Psoas muscle (tissue), 8 donors: ENCODE results near the gene METRN. TPM values are rescaled to one million over a fixed set of nuclear protein-coding genes. Genes with fewer than 3 reads are reported as not detected.

Experiments used
- ATAC-seq, 4 donors: fragments of 200-7000 bp; cut with Tn5 transposase; one replicate each; pipeline ENCODE4 v1.9.1; 2020; ENCODE audit warnings: moderate library complexity in 3 of 4, mild to moderate bottlenecking in 2 of 4
- DNase-seq, 2 donors: peaks; one replicate each; pipeline ENCODE4 v3.0.0-alpha.2; 2020
- H3K27ac ChIP-seq: fragments of 200-600 bp; one replicate; pipeline ENCODE4 v1.8.0; 2022
- H3K27me3 ChIP-seq, 3 donors: fragments of 200-600 bp in 1 of 3; one replicate each; pipeline versions ENCODE4 v1.6.1 to v1.8.0; 2013 to 2022; ENCODE audit warnings: low read length in 2 of 3, mild to moderate bottlenecking in 2 of 3, moderate library complexity in 1 of 3; ENCODE audit not compliant: insufficient read depth in 3 of 3
- H3K36me3 ChIP-seq, 2 donors: fragments of 200-600 bp in 1 of 2; one replicate each; pipeline versions ENCODE4 v1.6.1 to v1.8.0; 2013 to 2022; ENCODE audit warnings: low read depth in 1 of 2, mild to moderate bottlenecking in 1 of 2, moderate library complexity in 1 of 2; ENCODE audit not compliant: insufficient read depth in 1 of 2
- H3K4me1 ChIP-seq: fragments of 200-600 bp; one replicate; pipeline ENCODE4 v1.8.0; 2022
- H3K4me3 ChIP-seq: fragments of 200-600 bp; one replicate; pipeline ENCODE4 v1.8.0; 2022; ENCODE audit warnings: mild to moderate bottlenecking
- H3K9me3 ChIP-seq: fragments of 200-600 bp; one replicate; pipeline ENCODE4 v1.8.0; 2022
- CTCF ChIP-seq: fragments of 200-600 bp; IDR thresholded peaks from one replicate; pipeline ENCODE4 v1.8.0; 2022; ENCODE audit warnings: antibody characterized with exemption
- WGBS, 3 donors: extraction: QIAGEN DNeasy Blood & Tissue Kit; methylation state at CpG; one replicate each; pipeline versions ENCODE4 v1.1.6 to v1.1.7; 2013; 5-methylcytosine and 5-hydroxymethylcytosine counted together
- intact Hi-C, 2 donors: fragments of 100-400 bp; cut with DNase I; formaldehyde crosslinking; loops; one replicate each; pipeline versions ENCODE4 v1.11.0 to v1.14.2; 2022
- polyA plus RNA-seq, 3 donors: library from polyadenylated mRNA; stranded (reverse); fragments of 200-250 nt; gene quantifications; one replicate each; pipeline ENCODE4 v1.2.3, GENCODE V29; 2013
- total RNA-seq, 4 donors: library from RNA; stranded (reverse); fragmentation: NEBNext Ultra II Directional in 2 of 4; extraction: Animal tissue kit (Norgen Biotek cat#: 25700) in 2 of 4; gene quantifications; one replicate each; pipeline versions ENCODE4 v1.2.1 to v1.2.4, GENCODE V29; 2021 to 2023
- donor health status: healthy with polysubstance abuse.
- donor health status: DM: no; HTN: no; CAD: no; lungs with moderate emphysema.
- donor health status: Bipolar disorder and iron deficiency.
- donor health status: healthy.
- donor health status: DM: yes; HTN: yes; CAD: no.
- donor health status: DM: no; HTN: no; CAD: no.
- donor health status: DM: no; HTN: no; CAD: no.
- donor health status: DM: yes; HTN: yes; CAD: no.

Gene METRN
- total and polyA plus RNA-seq, 7 donors, result 17.9 to 28.0 (median 22.8) TPM

GRCh38 chr16:668519-669171 lies 46.3 kb upstream of the METRN start:
- peak in 2 of 4 donors; percentile 1 to 15 for ATAC-seq

DNA sequence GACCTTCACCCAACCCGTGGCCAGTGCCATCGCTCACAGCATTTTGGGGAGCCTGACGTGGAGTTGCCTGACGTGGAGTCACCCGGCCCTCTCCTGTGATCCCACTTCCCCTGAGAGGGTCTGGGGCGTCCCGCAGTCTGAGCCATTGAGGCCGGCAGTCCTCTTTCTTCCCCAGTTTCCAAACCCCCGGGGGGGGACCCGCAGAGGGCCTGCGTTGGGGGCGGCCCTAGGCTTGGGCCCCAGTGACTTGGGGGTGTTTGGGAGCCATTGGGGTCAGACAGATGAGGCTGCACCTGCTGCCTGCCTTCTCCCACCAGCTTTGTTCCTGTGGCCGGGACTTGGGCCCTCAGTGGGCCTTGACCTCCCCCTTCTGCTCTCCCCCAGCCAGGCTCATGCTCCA lies 45.3 kb upstream of the METRN start:
- H3K4me1 ChIP-seq, result peaks cover 14% of the 10 kb centered on the region
- no peak for TF ChIP-seq CTCF
- no peaks in the 10 kb centered on the region for H3K9me3 ChIP-seq
- ATAC-seq, result no peak
- WGBS, 3 donors, result 86 to 93% (median 90%) methylated on average over 13 of the region's 13 CpGs
- DNase-seq, result no peak
- no peaks in the 10 kb centered on the region for H3K27me3 ChIP-seq
- peaks cover 4 to 46% of the 10 kb centered on the region in 2 donors for H3K36me3 ChIP-seq
- no peak overlapping the region for H3K4me3 ChIP-seq
- intact Hi-C loops, result no loop called here
- no peak overlapping the region for H3K27ac ChIP-seq

More at GRCh38 chr16:668519-669171, 46.3 kb upstream of the METRN start:
- DNase-seq, result no peak
- Histone ChIP-seq H3K4me1 (peaks cover 14% of the 10 kb centered on the region), H3K27me3 (no peaks in the 10 kb centered on the region), H3K9me3 (no peaks in the 10 kb centered on the region), H3K4me3 (peak overlapping the region; percentile 98), H3K27ac (peak overlapping the region; percentile 89), H3K36me3 (peaks cover 4 to 45% of the 10 kb centered on the region in 2 donors)
- no peak for TF ChIP-seq CTCF
- intact Hi-C loops, result no loop called here
- 4 to 6% (median 6%) methylated on average over 45 to 50 of the region's 50 CpGs for WGBS, 3 donors

DNA sequence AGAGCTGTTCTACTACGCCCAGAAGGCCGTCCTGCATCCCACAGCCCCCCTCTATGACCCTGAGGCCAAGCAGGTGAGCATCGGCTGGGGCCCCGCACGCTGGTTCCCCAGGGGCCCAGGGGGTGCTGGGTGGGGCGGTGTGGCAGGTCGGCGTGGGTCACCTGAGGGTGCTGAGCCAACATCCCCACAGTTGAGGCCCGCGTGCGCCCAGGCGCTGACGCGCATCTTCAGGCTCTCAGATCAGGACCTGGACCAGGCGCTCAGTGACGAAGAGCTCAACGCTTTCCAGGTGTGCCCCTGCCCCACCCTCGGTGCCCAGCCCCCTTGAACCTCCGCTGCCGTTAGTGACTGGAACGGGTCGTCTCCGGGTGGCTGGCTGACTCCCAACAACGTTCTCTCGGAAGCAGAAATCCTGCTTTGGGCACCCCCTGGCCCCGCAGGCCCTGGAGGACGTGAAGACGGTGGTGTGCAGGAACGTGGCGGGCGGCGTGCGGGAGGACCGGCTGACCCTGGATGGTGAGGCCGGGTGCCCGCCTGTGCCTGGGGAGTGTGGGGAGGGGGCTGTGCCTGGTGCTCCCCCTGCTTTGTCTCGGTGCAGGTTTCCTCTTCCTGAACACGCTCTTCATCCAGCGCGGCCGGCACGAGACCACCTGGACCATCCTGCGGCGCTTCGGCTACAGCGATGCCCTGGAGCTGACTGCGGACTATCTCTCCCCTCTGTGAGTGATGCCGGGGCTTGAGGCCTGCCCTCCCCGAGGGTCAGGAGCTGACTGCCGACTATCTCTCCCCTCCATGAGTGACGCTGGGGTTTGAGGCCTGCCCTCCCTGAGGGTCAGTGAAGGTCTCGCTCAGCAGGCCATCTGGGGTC lies 44.2 kb upstream of the METRN start:
- no peaks in the 10 kb centered on the region for H3K9me3 ChIP-seq
- TF ChIP-seq CTCF, result no peak
- peaks cover 21% of the 10 kb centered on the region for H3K4me1 ChIP-seq
- intact Hi-C loops, result no loop called here
- no peak overlapping the region for H3K4me3 ChIP-seq
- WGBS, 3 donors, result 88 to 89% (median 89%) methylated on average over 52 of the region's 52 CpGs
- DNase-seq, result no peak
- peaks cover 4 to 46% of the 10 kb centered on the region in 2 donors for H3K36me3 ChIP-seq
- H3K27ac ChIP-seq, result no peak overlapping the region
- no peak for ATAC-seq
- H3K27me3 ChIP-seq, result no peaks in the 10 kb centered on the region

- no peaks in the 10 kb centered on the region for H3K9me3 ChIP-seq
- H3K27ac ChIP-seq, result no peak overlapping the region
- peaks cover 4 to 46% of the 10 kb centered on the region in 2 donors for H3K36me3 ChIP-seq
- intact Hi-C loops, result no loop called here
- no peak overlapping the region for H3K4me3 ChIP-seq
- 79 to 84% (median 83%) methylated on average over 38 to 40 of the region's 40 CpGs for WGBS, 3 donors
- peaks cover 21% of the 10 kb centered on the region for H3K4me1 ChIP-seq
- no peaks in the 10 kb centered on the region for H3K27me3 ChIP-seq
- DNase-seq (no peak), ATAC-seq (no peak)
- TF ChIP-seq CTCF, result no peak
These were observed 43.4 kb upstream of the METRN start for GRCh38 chr16:671353-672131.
